Activated CD8-positive, alpha-beta memory T cell treated with anti-CD3 and anti-CD28 coated beads for 48 hours (primary cell): ENCODE results near the gene CFAP119.

Experiments used
- DNase-seq, 3 experiments: peaks; one replicate each; pipeline ENCODE4 v3.0.0-alpha.2; 2020; ENCODE audit warnings: low read depth in 2 of 3, low spot score in 2 of 3

CFAP119 gene

GRCh38 chr16:30762991-30763725 is 1.3 kb upstream of the CFAP119 start:
- no peak for DNase-seq

DNA sequence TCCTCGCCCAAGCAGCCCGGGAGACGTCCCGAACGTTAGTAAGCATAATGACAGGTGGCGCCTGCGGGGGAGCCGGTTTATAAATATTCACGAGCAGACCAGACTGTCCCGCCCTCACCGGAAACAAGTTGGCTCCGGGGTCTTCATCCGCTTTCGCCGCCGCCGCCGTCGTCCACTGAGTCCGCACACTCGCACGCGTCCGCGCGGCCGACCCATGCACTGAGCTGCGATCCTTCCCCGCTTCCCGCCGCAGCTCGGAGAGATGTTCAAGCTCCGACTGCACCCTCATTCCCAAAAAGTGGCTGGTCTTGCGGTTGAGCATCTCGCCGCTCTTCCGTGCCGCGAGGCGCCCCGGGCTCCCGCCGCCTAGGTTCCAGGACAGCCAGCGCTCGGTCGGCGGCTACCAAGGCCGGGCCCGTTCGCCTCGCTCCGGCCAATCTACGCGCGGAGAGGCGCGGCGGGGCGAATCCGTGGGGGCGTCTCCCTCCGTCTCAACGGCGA is 385 bp downstream of the CFAP119 start:
- peak in 2 of 3 experiments; percentile 21 to 36 for DNase-seq

- no peak for DNase-seq
Measured at GRCh38 chr16:30760577-30761426, 1.1 kb downstream of the CFAP119 start.

DNA sequence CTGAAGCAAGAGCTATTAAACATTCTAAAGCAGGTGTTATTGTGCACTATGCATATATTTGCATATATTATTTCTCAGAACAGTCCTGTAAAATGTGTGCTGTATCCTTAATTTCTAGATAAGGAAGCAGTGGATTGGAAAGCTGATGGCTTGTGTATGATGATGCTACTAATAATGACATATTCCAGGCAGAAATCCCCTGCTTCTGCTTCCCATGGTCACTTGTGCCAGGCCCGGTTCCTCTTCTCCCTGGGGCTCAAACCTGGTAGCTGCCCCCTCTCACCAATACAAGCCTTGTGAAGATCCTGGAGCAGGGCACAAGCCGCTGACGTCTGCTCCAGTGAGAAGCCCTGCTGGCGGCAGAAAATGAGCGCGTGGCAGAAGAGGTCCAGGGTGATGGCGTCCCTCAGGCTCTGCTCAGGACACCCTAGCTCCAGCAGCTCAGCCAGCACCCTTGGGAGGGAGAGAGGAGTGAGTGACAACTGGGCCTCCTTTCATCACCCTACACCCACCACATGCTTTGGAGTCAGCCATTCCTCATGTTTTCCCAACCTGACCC is 1.8 kb downstream of the CFAP119 start:
- DNase-seq, result no peak

GRCh38 chr16:30758988-30759491 is 2.8 kb downstream of the CFAP119 start:
- no peak for DNase-seq

DNA sequence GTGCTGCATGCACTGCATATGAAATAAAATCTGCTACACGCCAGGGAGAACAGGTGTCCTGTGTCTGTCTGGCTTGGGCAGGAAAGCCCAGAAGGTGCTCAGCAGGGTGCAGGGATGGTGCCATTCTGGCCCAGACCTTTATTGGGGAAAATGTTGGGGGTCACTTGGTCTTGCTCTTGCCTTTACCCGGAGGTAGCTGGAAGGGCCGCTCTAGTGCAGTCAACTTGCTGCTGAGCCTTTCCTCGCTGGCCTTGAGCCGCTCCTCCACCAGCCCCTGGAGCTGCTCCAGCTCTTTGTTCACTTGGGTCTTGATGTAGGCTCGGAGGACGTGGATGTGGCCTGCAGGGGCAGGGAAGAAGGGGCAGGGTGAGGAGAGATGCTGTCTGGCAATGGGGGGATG is 4.5 kb downstream of the CFAP119 start:
- DNase-seq, result no peak

GRCh38 chr16:30756781-30757100 is 5.1 kb downstream of the CFAP119 start:
- no peak for DNase-seq

DNA sequence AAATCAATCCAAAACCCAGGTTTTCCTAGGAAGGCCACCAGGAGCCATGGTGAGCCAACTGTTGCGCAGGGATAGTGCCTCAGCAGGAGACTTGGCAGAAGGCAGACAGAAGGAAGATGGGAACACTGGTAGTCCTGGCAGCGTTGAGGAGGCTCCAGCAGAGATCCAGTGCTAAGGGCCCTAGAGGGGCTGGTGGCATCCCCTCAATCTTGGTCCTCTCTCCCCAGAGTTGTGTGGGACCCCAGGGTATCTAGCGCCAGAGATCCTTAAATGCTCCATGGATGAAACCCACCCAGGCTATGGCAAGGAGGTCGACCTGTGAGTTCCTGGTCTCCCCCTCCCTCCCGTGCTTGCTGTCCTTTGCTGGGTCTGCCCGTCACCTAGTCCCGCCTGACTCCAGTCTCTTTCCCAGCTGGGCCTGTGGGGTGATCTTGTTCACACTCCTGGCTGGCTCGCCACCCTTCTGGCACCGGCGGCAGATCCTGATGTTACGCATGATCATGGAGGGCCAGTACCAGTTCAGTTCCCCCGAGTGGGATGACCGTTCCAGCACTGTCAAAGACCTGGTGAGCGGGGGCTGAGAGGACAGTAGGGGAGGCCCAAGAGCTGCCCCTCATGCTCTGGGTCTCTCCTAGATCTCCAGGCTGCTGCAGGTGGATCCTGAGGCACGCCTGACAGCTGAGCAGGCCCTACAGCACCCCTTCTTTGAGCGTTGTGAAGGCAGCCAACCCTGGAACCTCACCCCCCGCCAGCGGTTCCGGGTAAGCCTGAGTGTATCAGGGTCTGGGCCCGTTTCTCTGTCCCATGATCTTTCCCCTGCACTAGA is 5.7 kb downstream of the CFAP119 start:
- DNase-seq, result no peak

GRCh38 chr16:30753596-30753995 is 8.3 kb downstream of the CFAP119 start:
- no peak for DNase-seq

- DNase-seq, result no peak
Measured at GRCh38 chr16:30750876-30751465, 10.9 kb downstream of the CFAP119 start.

- DNase-seq, result no peak
Measured at GRCh38 chr16:30750201-30750600, 11.7 kb downstream of the CFAP119 start.

DNA sequence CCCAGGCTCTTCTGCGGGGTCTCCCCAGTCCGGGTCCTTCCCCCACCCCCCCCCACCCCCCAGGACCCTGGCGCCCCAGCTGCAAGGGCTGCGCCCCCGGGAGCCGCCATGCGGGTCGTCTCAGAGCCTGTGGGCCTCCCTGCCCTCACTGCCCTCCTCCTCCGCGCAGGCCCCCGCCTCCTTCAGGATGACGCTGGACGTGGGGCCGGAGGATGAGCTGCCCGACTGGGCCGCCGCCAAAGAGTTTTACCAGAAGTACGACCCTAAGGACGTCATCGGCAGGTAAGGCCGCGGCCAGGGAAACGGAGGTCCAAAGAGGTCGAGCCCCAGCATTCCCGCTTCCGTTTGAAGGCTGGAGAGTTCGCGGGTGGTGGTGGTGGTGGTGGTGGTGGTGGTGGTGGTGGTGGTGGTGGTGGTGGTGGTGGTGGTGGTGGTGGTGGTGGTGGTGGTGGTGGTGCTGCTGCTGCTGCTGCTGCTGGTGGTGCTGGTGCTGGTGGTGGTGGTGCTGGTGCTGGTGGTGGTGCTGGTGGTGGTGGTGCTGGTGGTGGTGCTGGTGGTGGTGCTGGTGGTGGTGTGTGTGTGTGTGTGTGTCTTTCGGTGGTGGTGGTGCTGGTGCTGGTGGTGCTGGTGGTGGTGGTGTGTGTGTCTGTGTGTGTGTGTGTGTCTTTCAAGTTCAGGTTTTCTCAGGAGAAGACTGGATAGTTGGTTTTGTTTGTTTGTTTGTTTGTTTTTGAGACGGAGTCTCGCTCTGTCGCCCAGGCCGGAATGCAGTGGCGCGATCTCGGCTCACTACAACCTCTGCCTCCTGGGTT is 13.0 kb downstream of the CFAP119 start:
- no peak for DNase-seq

DNA sequence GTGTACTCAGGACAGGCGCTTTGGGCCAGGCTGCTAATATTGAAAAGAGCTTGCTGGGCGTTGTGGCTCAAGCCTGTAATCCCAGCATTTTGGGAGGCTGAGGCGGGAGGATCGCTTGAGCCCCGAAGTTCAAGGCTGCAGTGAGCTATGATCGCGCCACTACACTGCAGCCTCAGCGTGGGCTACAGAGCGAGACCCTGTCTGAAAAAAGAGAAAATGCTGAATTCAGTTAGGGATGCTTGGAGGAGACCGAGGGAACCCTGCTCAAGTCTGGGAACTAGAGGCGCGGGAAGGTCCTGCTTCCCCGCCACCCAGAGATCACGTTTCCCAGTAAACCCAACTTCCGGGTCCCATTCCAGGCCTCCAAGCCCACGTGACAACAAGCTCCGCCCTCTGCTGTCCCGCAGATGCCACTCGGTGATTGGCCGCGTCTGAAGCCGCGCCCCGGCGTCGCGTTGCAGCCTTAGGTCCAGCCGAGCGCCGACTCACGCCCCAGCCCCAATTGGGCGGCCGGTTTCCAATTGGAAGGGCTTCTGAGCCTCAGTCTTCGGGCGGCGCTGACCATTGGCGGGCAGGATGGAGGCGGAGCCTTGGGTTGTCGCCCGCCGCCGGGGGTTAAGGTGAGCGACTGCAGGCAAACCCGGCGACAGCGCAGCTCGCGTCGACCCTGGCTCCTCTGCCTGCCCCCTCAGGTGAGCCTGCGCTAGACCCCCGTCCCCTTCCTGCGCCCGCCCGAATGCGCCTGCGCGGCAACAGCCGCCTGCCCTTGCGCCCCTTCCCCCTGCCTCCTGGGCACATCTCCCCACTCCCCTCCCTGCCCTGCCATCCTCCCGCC is 13.8 kb downstream of the CFAP119 start, which contains the start of gene PHKG2:
Gene PHKG2 (plus strand): TSS at position 627 of the 835 bp plus-strand sequence. CDS start 396 bp downstream, outside the sequence.
- peak; percentile 84 to 94 (median 93) for DNase-seq

GRCh38 chr16:30747331-30747730 is 14.5 kb downstream of the CFAP119 start:
- DNase-seq, result no peak

- no peak for DNase-seq
Measured at GRCh38 chr16:30746638-30747175, 15.2 kb downstream of the CFAP119 start.

- no peak for DNase-seq
Measured at GRCh38 chr16:30745082-30745481, 16.8 kb downstream of the CFAP119 start.

DNA sequence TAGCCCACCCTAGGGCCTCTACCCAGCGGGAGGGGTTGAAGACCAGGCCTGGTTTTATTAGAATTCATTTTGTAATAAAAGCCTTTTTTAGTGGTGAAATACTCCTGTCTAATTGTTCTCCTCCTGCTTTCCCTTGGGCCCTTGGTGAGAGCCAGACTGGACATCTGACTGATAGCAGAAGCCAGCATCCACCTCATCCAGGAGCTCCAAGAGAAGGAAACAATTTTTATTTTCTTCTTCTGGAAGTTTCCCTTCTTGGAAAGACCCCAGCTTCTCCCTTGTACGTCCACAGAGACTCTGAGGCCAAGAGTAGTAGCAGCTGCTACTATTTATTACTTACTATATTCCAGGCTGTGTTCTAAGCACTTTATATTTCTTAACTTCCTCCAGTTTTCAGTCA is 17.7 kb downstream of the CFAP119 start:
- no peak for DNase-seq

- DNase-seq, result no peak
Measured at GRCh38 chr16:30743716-30744115, 18.1 kb downstream of the CFAP119 start.
